ENCODE measurements around the gene ADNP. TPM values are rescaled to one million over a fixed set of nuclear protein-coding genes. Genes with fewer than 3 reads are reported as not detected.
A peak's percentile ranks its signal among the peaks of the same experiment; 100 is the strongest.

The ADNP gene
- total RNA-seq, 1 experiment from 2014 or later, result 143 TPM

- H2BK5ac ChIP-seq (ENCODE audit: insufficient read length, low read length), result no peak overlapping the region
- no peak overlapping the region for H2BK15ac ChIP-seq (ENCODE audit: low read depth, low read length)
- H3K27ac ChIP-seq (ENCODE audit: insufficient read length, low read depth, low read length), result no peak overlapping the region
- H2AFZ ChIP-seq (ENCODE audit: low read length), result no peak overlapping the region
- H3K4me1 ChIP-seq (ENCODE audit: insufficient read depth, low read length), result no peaks in the 10 kb centered on the region
- H2BK12ac ChIP-seq (ENCODE audit: insufficient read length, low read depth, low read length), result no peak overlapping the region
- Mint-ChIP-seq H3K4me1 (peaks cover 5 to 6% of the 10 kb centered on the region in 2 experiments; a peak in 1 of 4 replicates), H3K36me3 (ENCODE audit: insufficient read depth in 1 of 3, low read depth in 3 of 3) (peaks cover 39 to 79% (median 73%) of the 10 kb centered on the region in 3 experiments; a peak in 6 of 7 replicates), H3K27me3 (ENCODE audit: low read depth) (no peaks in the 10 kb centered on the region; the same call in 1 of the 2 replicates), H3K4me3 (no peak overlapping the region), H3K9me3 (no peaks in the 10 kb centered on the region), H3K27ac (peak overlapping the region in 1 of 3 experiments; percentile 56; a peak in 1 of 7 replicates)
- H3K79me1 ChIP-seq (ENCODE audit: insufficient read depth, low read depth, low read length, poor library complexity, severe bottlenecking), result peaks cover 6% of the 10 kb centered on the region
- no peak overlapping the region for H3K23ac ChIP-seq (ENCODE audit: insufficient read length, low read depth, low read length)
- no peak overlapping the region for H4K5ac ChIP-seq (ENCODE audit: insufficient read length, low read depth, low read length)
- no peak overlapping the region for H3K4me2 ChIP-seq (ENCODE audit: insufficient read depth, insufficient read length, low read length)
- H3K56ac ChIP-seq (ENCODE audit: insufficient read length, low read depth, low read length), result no peak overlapping the region
- TF ChIP-seq, protein P1, sequence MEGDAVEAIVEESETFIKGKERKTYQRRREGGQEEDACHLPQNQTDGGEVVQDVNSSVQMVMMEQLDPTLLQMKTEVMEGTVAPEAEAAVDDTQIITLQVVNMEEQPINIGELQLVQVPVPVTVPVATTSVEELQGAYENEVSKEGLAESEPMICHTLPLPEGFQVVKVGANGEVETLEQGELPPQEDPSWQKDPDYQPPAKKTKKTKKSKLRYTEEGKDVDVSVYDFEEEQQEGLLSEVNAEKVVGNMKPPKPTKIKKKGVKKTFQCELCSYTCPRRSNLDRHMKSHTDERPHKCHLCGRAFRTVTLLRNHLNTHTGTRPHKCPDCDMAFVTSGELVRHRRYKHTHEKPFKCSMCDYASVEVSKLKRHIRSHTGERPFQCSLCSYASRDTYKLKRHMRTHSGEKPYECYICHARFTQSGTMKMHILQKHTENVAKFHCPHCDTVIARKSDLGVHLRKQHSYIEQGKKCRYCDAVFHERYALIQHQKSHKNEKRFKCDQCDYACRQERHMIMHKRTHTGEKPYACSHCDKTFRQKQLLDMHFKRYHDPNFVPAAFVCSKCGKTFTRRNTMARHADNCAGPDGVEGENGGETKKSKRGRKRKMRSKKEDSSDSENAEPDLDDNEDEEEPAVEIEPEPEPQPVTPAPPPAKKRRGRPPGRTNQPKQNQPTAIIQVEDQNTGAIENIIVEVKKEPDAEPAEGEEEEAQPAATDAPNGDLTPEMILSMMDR (conservative IDR thresholded peaks at IDR 0.05), result no peak
- H4K91ac ChIP-seq (ENCODE audit: insufficient read length, low read depth, low read length), result no peak overlapping the region
- no peak overlapping the region for H3K14ac ChIP-seq (ENCODE audit: insufficient read depth, low read length)
- H3K18ac ChIP-seq (ENCODE audit: insufficient read length, low read depth, low read length), result no peak overlapping the region
- no peak overlapping the region for H2BK120ac ChIP-seq (ENCODE audit: low read depth, low read length, poor library complexity, severe bottlenecking)
- H2AK5ac ChIP-seq (ENCODE audit: insufficient read length, low read length), result no peak overlapping the region
- whole genome bisulfite sequencing (ENCODE audit: extremely low coverage, insufficient read length, low lambda C conversion rate), result no CpG with 5 or more reads among the region's 1 CpG
- H4K8ac ChIP-seq (replicated peaks; ENCODE audit: insufficient read length, low read depth, low read length), result no peak overlapping the region
- H3K9ac ChIP-seq (ENCODE audit: extremely low read depth, insufficient read length, low read length), result no peak overlapping the region
- no peaks in the 10 kb centered on the region for H3K9me3 ChIP-seq (ENCODE audit: control insufficient read depth, low read depth, low read length)
- H3K79me2 ChIP-seq (ENCODE audit: insufficient read depth, low read length), result peaks cover 15% of the 10 kb centered on the region; the same call in 1 of the 2 replicates
- H2BK20ac ChIP-seq (ENCODE audit: low read depth, low read length, poor library complexity, severe bottlenecking), result no peak overlapping the region
- H3T11ph ChIP-seq (ENCODE audit: low read length), result no peak overlapping the region
- H3K27me3 ChIP-seq (ENCODE audit: insufficient read depth, low read length), result no peaks in the 10 kb centered on the region
- no peaks in the 10 kb centered on the region for H4K20me1 ChIP-seq (ENCODE audit: control insufficient read depth, insufficient read depth, insufficient read length)
- no peak for DNase-seq
- no peaks in the 10 kb centered on the region for H3K23me2 ChIP-seq (ENCODE audit: insufficient read length, low read depth, low read length, poor library complexity, severe bottlenecking)
- H3K4ac ChIP-seq (ENCODE audit: low read depth, low read length), result no peak overlapping the region
Observed at GRCh38 chr20:50901301-50901700, 29.9 kb downstream of the ADNP start.
